Cerebellar nuclear complex (tissue), 1 donor: ENCODE data around the gene HINFP.

Source experiments
- DNase-seq, 2 experiments: peaks; one replicate each; lab custom pipeline; 2025; lab: John Stamatoyannopoulos, UW

HINFP gene

GRCh38 chr11:119121008-119121810 is at the start of gene HINFP:
HINFP (plus strand) TSS chr11:119121580; CDS start chr11:119126945, 5,365 bp downstream.
- peak; percentile 96 to 99 for DNase-seq

DNA sequence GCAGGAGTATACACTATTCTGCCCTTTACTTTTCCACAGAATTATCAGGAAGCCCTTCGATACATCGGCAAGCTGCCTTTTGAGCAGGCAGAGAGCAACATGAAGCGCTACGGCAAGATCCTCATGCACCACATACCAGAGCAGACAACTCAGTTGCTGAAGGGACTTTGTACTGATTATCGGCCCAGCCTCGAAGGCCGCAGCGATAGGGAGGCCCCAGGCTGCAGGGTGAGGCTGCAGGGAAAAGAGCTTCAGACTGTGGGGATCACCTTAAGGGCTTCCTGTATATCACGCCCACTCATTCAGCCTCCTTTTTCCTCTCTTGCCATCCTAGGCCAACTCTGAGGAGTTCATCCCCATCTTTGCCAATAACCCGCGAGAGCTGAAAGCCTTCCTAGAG is 43.5 kb upstream of the HINFP start:
- DNase-seq: no peak

DNA sequence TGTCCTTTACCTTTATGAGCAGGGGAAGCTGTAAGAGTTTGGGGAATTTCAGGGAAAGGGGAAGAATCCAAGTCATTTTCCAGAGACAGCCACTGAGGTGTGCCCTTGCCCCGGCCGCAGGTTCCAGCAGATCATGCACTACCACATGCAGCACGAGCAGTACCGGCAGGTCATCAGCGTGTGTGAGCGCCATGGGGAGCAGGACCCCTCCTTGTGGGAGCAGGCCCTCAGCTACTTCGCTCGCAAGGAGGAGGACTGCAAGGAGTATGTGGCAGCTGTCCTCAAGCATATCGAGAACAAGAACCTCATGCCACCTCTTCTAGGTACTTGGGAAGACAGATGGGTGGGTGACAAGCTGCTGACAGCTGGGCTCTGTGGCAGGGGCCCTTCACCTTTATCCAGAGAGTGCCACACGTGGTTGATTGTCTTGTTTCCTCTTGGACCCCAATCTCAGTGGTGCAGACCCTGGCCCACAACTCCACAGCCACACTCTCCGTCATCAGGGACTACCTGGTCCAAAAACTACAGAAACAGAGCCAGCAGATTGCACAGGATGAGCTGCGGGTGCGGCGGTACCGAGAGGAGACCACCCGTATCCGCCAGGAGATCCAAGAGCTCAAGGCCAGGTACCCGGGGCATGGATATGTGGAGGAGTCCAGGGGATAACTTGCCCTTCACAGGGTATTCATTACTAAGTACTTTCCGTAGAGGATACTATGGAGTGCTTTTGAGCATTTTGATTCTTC is 42.5 kb upstream of the HINFP start:
- DNase-seq: no peak

DNA sequence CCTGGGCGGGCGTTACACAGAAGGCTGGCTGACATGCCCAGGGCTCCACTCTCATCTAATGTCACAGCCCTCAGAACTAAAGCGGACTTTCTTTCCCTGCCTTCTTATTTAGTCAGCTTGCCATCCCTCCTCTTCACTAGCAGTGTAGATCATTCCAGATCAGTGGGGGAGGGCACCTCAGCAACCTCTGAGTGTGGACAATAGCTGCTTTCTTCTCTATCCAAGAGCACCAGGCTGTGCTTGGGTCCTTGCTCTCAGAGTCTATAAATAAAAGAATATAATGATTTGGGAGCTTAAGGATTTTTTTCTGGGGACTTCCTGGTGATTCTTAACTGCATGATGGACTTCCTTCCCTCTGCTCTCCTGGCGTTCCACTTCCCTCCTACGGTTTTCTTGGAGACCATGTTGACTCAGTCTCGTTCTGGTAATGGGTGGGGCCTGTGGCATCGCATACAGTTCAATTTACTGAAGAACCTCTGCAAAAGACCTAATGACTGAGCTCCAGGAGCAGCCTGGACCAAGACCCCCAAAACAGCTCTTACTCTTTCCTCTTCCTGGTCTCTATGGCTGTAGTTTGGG is 39.6 kb upstream of the HINFP start:
- no peak for DNase-seq

GRCh38 chr11:119084663-119085436 is 36.5 kb upstream of the HINFP start, which contains the start of gene HMBS:
HMBS (plus strand) TSS chr11:119084881; CDS start chr11:119085034, 153 bp downstream.
- peak; percentile 60 to 91 for DNase-seq

GRCh38 chr11:119085437-119085847 is 35.9 kb upstream of the HINFP start:
- DNase-seq: no peak

DNA sequence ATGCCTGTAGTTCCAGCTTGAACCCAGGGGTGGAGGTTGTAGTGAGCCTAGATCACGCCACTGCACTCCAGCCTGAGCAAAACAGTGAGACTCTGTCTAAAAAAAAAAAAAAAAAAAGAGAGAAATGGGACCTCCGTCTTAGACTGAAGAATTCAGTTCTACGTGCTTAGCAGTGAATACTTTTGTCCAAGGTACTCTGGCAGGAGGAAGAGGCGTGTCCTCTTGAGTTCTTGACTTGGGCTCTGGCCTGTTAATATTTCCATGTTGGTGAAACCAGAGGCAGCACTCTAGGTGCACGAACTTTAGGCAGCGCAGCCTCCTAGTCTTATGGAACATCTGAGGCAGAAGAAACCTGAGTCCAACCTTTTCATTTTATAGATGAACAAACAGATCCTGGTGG is 34.3 kb upstream of the HINFP start:
- DNase-seq: no peak

DNA sequence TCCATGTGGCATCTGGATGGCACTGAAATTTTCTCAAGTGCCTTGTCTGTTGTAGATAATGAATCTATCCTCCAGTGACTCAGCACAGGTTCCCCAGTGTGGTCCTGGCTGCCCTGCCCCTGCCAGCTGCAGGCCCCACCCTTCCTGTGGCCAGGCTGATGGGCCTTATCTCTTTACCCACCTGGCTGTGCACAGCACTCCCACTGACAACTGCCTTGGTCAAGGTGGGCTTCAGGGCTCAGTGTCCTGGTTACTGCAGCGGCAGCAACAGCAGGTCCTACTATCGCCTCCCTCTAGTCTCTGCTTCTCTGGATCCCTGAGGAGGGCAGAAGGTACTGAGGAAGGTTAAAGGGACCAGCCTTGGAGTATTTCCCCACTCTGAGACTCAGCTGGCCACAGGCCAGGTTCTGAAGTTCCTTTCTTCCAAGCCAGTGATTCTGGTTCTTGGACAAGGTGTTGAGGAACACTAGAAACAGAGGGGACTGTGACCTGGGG is 33.6 kb upstream of the HINFP start:
- no peak for DNase-seq

- DNase-seq: no peak
Observed at GRCh38 chr11:119088406-119088805, 33.0 kb upstream of the HINFP start.

DNA sequence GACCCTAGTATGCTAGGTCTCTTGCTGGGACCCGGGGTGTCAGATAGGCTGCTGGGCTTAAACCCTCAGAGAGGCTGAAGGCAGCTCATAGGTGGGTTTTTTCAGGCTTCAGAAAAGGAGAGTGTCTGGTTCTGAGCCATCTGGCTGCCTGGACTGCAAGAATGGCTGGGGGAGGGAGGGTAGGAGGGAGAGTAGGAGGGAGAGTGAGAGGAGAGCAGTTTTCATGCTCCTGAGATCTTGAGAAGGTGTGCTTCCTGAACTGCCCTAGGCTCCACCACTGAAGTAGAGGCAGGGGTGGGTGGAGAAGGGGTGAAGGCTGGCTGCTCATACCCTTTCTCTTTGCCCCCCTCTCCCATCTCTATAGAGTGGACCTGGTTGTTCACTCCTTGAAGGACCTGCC is 32.1 kb upstream of the HINFP start:
- no peak for DNase-seq

DNA sequence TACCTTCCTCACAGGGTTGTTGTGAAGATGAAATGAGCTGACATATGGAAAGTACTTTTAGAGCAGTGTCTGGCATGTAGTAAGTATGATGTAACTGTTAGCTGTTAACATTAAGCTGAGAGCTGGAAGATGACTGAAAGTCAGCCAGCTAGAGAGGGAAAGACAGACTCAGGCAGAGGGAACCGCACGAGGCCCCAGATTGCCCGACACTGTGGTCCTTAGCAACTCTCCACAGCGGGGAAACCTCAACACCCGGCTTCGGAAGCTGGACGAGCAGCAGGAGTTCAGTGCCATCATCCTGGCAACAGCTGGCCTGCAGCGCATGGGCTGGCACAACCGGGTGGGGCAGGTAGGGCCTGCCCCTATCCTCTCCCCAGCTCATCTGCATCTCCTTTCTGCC is 30.2 kb upstream of the HINFP start:
- DNase-seq: no peak

- no peak for DNase-seq
Observed at GRCh38 chr11:119091966-119092879, 29.2 kb upstream of the HINFP start.

GRCh38 chr11:119092880-119093842 is 28.2 kb upstream of the HINFP start:
- no peak for DNase-seq

- no peak for DNase-seq
Observed at GRCh38 chr11:119093942-119094815, 27.2 kb upstream of the HINFP start.

DNA sequence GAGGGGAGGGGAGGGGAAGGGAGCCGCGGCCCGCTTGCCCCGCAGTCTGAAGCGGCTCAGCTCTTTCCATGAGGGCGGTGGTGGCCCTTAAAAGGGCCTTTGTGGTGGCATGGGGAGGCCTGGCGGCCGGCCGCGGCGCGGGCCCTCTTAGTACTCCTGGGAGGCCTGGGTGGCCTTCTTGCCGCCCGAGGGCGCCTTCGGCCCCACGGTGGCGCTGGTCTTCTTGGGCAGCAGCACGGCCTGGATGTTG is 26.6 kb upstream of the HINFP start:
- DNase-seq: peak in 1 of 2 experiments; percentile 8

DNA sequence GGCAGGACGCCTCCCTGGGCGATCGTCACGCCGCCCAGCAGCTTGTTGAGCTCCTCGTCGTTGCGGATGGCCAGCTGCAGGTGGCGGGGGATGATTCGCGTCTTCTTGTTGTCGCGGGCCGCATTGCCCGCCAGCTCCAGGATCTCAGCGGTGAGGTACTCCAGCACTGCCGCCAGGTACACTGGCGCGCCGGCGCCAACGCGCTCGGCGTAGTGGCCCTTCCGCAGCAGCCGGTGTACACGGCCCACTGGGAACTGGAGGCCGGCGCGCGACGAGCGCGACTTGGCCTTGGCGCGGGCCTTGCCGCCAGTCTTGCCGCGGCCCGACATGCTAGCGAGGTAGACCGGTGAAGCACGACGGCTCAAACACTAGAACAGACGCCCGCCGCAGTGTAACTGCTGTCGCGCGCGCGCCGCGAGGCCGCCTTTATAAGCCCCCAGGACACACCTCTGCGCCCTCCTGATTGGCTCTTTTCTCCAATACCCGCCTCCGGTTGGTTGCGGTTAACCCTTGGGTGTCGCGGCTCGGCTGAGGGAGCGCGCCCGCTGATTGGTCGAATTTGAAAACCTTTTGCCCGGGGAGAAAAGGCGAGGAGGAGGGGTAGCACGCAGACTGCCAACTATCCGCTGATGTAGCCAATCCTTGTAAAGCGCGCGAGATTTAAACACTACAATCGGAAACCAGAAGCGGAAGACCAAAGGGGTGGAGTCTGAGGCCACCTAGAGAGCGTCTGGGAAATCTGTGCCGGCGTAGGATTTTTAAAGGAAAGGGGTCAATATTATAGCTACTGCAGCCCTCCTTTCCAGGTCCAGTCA is 26.1 kb upstream of the HINFP start:
- peak; percentile 98 to 99 for DNase-seq

DNA sequence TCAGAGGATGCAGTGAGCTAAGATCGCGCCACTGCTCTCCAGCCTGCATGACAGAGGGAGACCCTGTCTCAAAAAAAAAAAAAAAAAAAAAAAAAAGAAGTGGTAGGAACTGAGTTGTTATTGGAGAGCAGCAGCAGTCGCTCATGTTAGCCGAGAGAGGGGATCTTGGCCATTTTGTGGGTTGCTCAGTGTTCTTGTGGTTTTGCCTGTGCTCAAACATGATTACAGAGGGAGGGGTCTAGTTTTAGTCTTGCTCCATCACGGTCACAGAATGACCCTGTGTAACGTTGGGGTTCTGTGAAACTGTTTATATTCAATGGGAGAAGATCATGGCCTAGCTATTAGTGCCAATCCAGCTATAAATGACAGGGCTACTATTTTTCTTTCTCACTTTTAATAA is 21.7 kb upstream of the HINFP start:
- DNase-seq: no peak
